Measurements from ENCODE around the gene RFX1.
A peak's percentile ranks its signal among the peaks of the same experiment; 100 is the strongest.

Gene RFX1

DNA sequence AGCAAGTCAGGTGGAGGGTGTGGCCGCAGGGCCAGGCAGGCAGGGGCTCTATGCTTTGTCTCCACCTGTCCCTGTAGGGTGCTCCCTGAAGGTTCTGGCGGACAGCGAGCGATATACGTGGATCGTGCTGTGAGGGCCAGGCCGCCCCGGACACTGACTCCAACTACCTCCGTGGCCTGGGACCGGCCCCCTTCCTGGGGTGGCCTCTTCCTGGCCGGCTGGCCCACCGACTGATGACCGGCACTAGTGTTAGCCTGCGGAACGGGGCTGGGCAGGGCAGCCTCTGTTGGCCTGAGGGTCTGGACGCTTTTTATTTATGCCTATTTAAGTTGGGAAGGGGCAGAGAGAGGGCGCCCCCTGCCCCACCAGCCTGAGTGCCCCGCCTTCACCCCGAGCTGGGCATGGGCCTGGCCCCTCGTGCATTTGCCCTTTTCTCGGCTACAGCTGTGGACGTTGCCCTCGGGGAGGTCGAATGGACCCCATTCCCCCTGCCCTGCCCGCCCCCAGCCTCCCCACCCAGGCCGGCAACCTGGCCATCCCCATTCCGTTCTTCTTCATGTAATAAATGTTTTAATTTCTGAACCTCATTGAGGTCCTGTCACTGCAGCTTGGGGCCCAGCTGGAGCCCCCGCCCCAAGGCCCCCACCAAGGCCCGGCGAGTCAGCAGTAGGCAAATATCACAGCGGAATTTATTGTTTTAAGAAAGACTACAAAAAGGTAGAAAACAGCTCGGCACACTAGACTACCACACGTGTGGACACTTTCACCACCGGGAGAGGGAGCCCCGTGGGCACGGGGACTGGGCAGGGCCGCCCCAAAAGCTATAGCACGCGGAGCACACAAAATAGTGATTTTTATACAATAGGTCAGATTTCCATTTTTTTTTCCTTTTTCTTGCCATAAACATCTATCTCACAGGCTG, 45.0 kb downstream of the RFX1 start:
- no peak for DNase-seq

DNA sequence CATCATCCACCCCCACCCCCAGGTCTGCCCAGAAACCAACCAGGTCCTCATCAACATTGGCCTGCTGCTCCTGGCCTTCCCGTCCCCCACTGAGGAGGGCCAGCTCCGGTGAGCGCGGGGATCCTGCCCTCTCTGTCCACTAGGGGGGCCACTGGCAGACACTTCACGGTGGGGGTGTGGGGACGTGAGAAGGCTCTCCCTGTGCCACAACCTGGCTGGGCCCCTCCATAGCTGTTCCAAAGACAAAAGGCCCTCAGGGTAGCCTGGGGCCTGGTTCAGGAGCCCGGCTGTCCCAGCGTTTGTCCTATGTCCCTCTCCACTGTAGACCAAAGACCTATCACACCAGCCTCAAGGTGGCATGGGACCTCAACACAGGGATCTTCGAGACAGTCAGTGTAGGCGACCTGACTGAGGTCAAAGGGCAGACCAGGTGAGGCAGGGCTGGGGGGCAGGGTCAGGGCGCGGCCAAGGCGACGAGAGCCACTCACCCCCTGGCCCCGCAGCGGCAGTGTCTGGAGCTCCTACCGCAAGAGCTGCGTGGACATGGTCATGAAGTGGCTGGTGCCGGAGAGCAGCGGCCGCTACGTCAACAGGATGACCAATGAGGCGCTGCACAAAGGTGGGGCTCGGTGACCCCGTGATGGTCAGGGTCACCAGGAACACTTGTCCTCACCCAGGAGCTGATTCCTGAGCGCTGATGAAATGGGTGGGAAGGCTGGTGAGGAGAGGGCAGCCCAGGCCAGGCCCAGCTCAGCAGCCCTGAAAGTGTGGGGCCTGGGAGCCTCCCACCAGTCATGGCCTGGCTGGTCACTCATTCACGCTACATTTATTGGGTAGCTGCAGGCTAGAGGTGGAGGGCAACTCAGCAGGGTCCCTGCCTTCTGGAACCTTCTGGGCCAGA, 45.9 kb downstream of the RFX1 start:
- peak; percentile 37 for DNase-seq

DNA sequence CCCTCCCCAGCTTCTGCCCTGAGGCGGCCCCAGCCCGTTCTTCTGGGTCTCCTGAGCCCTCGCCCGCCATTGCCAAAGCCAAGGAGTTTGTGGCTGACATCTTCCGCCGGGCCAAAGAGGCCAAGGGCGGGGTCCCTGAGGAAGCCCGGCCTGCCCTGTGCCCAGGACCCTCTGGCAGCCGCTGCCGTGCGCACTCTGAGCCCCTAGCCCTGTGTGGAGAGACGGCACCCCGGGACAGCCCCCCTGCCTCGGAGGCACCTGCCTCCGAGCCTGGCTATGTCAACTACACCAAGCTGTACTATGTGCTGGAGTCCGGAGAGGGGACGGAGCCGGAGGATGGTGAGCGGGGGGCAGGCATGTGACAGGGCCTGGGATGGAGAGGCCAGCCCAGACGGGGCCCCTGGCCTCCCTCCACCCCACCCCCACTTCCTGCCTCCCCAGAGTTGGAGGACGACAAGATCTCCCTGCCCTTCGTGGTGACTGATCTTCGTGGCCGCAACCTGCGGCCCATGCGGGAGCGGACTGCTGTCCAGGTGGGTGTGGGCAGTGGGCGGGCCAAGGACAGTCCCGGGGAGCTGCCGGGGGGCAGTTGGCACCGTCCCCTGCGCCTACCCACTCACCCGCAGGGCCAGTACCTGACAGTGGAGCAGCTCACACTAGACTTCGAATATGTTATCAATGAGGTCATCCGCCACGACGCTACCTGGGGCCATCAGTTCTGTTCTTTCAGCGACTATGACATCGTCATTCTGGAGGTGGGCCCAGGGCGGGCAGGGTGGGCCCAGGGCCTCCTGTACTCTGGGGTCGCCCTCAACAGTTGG, 46.8 kb downstream of the RFX1 start:
- no peak for DNase-seq

DNA sequence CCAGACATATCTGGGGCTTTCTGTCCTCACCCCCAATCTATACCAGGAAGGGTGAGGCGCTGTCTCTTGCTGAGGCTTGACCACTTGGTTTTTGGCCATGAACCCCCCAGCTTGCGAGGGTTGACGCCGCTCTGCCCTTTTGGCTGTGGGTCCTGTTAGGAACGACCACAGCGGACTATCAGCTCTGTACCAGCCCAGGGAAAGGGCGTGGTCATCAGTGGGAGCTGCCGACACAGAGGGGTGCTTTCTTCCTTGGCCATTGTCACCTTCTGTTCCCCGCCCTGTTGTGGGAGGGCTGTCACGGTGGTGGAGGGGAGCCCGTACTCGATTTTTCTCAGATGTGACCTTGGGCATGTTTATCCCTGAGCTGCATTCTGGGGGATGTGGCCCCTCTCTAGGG, 48.1 kb downstream of the RFX1 start:
- DNase-seq: no peak

DNA sequence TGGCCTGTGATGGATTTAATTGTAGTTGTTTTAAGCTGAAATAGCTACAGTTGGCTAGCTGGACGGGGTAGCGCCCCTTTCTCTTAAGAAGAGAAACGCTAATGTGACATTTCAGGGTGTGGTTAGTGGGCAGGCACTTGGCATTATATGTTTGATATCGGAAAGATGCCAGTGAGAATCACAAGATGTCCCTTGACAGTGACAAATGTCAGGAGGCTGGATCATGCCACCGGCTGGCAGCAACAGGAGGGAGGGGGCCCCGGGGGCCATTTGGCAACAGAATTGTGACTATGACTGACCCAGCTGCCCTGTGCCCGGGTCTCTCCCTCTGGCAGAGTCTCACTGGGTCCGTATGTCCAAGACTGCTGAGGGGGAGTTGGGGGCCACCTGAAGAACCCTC, 49.1 kb downstream of the RFX1 start:
- DNase-seq: no peak

DNA sequence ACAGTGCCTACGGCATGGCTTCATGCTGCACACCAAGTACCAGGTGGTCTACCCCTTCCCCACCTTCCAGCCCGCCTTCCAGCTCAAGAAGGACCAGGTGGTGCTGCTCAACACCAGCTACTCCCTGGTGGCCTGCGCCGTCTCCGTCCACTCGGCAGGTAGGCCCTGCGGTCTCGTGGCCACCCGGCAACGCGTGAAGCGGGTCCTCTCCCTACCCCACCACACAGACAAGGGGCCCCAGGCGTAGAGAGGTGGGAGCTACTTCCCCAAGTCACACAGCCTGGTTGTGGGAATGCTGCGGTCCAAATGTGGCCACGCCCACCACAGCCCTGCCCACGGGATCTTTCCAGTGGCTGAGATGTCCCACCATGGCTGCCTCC, 49.8 kb downstream of the RFX1 start:
- no peak for DNase-seq

DNA sequence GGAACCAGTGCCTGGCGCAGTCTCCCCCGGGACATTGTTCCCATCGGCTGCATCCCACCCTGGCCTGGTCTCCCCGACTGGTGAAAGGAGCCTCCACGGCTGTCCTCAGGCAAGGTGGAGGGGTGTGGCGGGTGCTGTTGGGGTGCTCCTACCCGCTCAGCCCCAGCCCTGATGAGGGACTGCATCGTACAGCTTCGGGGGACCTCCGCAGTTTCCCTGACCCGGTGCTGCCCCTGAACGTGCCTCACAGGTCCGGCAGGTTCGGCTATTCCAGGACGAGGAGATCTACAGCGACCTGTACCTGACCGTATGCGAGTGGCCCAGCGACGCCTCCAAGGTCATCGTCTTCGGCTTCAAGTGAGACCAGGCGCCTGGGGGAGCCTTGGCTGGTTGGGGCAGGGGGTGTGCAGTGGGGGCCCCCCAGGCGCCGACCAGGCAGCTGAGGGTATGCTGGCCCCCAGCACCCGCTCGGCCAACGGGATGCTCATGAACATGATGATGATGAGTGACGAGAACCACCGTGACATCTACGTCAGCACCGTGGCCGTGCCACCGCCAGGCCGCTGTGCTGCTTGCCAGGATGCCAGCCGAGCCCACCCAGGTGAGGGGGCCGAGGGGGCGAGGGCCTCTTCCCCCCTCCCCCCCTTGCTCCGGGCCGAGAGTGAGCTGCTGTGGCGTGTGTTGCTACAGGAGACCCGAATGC, 50.3 kb downstream of the RFX1 start:
- DNase-seq: no peak

DNA sequence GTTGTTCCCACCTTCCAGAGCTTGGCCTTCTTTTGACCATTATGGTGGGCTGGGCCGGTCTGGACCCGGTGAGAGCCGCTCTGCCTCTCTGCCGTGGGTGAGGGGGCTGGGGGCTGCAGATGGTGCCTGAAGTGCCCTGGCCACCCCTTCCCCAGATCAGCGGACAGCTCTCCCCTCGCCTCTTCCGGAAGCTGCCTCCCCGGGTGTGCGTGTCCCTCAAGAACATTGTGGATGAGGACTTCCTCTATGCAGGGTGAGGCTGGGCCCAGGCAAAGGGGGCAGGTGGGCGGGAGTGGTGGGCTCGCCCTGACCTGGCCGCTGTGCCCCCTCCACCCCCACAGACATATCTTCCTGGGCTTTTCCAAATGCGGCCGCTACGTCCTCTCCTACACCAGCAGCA, 51.9 kb downstream of the RFX1 start:
- DNase-seq: no peak

DNA sequence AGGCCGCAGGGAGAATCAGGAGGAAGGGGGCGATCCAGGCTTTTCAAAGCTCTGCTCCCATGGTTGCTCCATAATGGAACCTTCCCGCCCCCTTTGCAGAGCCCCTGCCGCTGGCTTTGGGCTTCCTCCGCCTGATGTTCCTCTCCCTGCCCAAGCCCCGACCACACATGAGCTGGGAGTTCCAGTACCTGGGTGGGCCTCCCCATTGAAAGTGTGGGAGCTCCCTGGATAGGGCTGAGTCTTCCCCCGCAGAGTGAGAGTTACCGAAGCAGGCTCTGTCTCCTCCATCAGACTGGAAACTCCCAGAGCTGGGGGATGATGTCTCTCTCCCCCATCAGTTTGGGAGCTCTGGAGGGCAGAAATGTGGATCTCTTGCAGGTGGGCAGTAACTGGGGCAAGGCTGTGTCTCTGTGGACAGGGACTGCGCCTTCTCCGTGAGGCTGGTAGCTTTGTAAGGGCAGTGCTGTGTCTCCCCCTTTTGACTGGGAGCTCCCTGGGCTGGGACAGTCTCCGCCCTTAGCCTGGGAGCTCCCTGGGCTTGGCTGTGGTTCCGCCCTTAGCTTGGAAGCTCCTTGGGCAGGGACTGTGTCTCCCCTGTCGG, 53.1 kb downstream of the RFX1 start:
- no peak for DNase-seq

DNA sequence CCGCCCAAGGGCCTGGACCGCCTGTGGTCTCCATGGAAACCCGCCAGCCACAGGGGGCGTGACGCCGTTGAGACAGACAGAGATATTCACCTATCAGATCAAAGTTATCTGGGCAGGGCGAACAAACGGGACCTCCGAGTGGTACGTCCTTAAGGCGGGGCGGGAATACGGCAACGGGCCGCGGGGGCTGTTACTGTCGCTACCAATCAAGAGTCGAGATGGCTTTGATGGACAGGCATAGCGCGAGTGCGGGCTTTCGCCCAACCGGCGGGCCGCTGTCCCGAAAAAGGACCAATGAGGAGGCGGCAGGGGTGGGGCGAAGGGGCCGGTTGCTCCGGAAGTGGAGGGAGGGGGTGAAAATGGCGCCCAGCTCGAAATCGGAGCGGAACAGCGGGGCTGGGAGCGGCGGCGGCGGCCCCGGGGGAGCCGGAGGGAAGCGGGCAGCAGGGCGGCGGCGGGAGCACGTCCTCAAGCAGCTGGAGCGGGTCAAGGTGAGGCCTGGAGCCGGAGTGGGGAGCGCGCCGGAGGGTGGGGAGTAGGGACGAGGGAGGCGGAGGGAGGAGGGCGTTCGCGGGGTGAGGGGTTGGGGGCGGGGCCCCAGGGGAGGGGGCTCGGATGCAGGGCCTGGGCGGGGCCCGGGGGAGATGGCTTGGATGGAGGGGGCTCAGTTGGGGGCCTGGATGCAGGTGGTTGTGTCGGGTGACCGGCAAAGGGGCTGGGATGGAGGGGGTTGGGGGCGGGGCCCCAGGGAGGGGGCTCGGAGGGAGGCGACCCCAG, 53.8 kb downstream of the RFX1 start, which contains the start of gene DCAF15:
Gene DCAF15, plus strand, starts transcription at position 356 of the 777 bp plus-strand sequence. Its CDS starts 4 bp downstream, at position 360.
- peak; percentile 100 for DNase-seq

DNA sequence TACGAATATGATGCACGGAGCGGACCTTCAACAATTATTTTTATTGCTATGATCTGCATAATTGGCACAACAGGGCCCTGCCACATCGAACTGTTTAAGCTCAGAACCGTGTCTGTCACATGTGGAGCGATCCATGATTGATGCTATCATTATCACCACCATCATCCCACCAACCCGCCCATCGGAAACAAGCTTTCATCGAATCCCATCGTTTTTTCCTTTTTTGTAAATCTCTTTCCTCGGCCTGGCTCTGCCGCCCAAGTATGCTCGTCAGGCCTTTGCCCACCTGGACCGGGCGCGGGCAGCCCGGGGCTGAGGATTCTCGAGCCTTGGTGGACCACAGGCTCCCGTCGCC, 54.3 kb downstream of the RFX1 start:
- DNase-seq: no peak

DNA sequence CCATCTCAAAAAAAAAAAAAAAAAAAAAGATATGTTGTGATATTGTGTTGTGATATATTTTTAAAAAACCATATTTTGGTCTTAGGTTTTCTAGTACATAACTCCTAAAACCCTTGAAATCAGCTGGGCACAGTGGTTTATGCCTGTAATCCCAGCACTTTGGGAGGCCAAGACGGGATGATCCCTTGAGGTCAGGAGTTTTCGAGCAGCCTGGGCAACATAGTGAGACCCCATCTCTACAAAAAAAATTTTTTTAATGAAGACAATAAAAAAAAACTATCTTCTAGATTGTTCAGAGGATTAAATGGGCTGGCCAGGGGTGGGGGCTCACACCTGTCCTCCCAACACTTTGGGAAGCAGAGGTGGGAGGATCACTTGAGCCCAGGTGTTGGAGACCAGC, 55.1 kb downstream of the RFX1 start:
- DNase-seq: no peak

DNA sequence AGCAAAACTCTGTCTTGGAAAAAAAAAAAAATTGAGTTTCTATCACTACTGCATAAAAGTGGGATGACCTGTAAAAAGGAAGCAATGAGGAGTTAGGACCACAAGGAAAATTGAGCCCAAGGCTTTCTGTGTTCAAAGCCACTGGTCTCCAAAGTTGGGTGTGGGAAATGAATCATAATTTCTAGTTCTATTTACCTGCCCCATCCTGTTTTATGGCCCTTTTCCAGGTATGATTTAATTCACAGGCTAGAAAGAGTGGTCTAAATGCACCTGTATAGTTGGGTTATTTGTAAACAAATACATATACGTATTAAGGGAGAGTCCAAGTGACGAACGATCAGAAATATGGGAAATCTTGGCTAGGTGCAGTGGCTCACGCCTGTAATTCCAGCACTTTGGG, 59.7 kb downstream of the RFX1 start:
- no peak for DNase-seq

DNA sequence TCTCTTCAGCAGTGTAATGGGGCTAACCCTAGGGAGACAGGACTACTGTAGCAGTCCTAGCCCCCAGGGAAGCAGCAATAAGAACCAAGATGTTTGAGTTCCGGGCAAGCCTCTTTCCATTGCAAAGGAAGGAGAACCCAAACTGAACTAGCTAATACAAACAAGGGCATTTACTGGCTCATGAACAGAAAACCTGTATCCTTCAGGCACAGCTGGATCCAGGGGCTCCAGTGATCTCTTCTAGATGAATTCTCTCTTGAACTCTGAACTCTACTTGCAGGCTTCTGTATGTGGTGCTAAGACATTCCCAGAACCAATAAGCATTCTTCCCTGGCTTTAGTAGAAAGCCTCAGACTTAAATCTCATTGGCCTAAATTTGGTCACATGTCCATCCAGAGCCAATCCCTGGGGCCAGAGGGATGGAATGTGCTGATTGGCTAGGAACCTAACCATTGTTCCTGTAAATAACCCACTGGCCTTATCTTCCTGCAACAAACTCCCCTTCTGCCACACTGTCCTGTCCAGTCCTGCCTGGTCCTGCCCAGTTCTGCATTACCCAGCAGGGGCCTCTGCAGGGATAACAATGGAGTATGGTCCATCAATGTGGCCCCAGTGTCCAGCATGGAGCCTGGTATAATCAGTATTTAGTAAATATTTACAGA, 64.0 kb downstream of the RFX1 start:
- DNase-seq: no peak

DNA sequence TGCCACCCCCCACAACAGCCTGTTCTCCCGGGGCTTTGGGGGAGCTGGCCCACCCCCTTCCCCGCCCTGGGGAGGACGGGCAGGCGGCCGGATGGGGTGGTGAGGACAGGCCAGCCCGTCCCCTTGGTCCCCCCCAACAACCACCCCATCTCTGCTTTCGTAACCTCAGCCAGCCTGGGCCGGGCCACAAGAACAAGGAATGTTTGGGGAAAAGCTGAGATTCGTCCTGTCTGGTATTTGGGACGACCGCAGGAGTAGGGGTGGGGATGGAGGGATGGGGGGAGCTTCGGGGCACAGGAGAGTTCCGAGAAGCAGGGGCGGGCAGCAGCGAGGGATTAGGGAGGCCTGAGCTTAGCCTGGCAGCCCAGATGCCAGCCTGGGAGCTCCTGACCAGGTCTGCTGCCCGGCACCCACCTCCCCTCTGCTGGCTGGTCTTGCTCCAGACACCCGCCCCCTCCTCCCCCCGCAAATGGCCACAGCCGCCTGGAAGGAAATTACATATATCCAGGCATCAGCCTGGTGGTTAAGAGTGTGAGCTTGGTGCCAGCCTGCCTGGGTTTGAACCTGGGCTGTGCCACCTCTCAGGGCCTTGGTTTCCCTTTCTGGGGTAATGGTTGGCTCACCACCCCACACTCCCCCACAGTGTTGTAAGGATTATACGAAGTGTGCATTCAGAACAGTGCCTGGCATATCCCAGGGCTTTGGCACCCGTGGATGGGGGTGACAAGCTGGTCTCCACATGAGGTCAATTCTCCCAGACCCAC, 67.6 kb downstream of the RFX1 start, which contains the start of gene PODNL1:
Gene PODNL1, minus strand, starts transcription at position 117 of the 764 bp plus-strand sequence. CDS start 236 bp downstream, outside the sequence.
- no peak for DNase-seq

DNA sequence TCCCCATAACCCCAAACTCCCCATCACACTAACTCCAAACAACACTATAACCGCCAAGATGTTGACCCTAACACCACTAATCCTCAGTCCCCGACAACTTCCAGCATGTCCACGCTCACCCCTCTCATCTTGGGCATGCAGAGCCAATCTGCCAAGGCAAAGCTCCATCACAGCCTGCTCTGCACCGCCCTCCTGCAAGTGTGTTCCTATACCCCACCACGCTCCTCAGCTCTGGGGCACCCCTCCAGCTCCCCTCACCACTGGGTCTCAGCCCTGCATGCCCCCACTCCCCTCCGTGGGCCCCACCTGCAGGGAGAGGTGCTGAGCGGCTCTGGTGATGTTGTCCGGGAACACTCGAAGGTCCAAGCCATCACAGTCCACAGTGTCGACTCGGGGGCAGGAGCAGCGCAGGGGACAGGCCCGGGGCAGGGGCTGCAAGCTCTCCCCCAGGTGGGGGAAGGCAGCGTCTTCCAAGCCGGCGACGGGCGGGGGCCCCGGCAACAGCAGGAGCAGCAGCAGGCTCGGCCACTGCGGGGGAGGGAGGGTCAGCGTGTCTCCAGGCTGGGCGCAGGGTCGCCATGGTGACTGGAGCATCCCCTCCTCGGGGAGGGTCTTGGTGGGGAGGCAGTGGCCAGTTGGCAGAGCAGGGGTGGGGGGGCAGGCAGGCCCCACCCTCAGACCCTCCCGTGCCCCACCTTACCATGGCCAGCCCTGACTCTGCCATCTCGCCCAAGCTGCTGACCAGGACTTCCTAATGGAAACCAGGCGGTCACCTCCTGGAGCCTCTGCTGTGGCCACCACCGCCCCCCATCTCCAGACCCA, 68.4 kb downstream of the RFX1 start:
- DNase-seq: no peak

DNA sequence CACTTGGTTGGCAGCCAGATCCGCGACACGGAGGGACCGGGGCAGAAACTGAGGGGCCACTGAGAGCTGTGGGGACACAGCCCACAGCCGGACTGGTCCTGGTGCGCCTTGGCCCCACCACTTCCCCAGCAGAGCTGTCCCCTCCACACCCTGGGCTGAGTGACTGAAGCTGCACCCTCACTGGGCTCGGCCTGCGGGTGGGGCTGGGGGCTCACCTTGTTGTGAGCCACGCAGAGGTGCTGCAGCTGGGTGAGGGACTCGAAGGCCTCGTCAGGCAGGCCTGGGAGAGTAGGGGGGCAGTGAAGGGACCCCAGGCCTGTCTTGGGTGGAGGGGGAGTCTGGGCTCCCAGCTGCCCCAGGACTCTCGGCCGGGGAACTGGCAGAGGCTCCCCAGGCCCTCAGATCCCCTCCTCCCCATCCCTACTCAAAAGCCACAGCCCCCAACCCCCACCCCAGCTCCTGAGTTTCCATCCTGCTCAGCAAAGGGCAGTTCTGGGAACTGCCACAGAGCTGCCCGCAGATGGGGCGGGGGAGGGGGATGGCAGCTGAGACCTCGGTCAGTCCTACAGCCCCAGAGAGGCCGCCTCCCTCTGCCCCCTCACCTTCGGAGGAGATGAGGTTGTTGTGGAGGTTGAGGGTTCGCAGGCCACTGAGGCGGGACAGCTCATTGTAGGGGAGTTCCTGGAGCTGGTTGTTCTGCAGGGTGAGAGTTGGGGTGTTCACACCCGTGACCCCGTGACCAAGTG, 70.2 kb downstream of the RFX1 start:
- DNase-seq: no peak

DNA sequence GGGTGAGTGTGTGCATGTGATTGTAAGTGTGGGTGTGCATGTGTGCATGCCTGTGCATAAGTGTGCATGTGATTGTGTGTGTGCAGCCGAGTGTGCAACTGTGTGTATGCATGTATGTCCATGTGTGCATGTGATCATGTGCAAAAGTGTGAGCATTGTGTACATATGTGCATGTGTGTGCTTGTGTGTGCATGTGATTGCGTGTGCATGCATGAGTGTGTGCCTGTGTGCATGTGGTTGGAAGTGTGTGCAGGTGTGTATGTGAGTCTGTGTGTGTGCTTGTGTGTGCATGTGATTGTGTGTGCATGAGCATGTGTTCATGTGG, 71.4 kb downstream of the RFX1 start:
- DNase-seq: no peak

All from CD4-positive, alpha-beta T cell treated with Interleukin-10 for 1 hour (primary cell).